Left lobe of liver (tissue), 2 donors: Measurements from ENCODE around the gene MCM8. TPM values are rescaled to one million over a fixed set of nuclear protein-coding genes. Genes with fewer than 3 reads are reported as not detected.

ENCODE experiments used
- ATAC-seq: fragments of 200-7000 bp; cut with Tn5 transposase; one replicate; pipeline ENCODE4 v1.9.1; 2020; ENCODE audit warnings: mild to moderate bottlenecking, moderate library complexity
- DNase-seq: peaks from one replicate; pipeline ENCODE4 v3.0.0-alpha.2; 2020; ENCODE audit warnings: low spot score
- total RNA-seq: library from RNA; stranded (reverse); gene quantifications from one replicate; pipeline ENCODE4 v1.2.1, GENCODE V29; 2021
- donor health status: DM: no; HTN: no; CAD: no; lungs with moderate emphysema.
- donor health status: DM: no; HTN: yes; CAD: no.

Gene MCM8
- total RNA-seq, result 1.4 TPM

- ATAC-seq, result peak; percentile 100
- peak; percentile 95 for DNase-seq
Measured at GRCh38 chr20:5950271-5951031, at the start of gene MCM8, which contains the start of gene TRMT6. Gene MCM8, plus strand, starts transcription at chr20:5950652. Its CDS starts 1,364 bp downstream, at chr20:5952016. Gene TRMT6, minus strand, starts transcription at chr20:5950533. Its CDS starts 128 bp downstream, at chr20:5950405.

DNA sequence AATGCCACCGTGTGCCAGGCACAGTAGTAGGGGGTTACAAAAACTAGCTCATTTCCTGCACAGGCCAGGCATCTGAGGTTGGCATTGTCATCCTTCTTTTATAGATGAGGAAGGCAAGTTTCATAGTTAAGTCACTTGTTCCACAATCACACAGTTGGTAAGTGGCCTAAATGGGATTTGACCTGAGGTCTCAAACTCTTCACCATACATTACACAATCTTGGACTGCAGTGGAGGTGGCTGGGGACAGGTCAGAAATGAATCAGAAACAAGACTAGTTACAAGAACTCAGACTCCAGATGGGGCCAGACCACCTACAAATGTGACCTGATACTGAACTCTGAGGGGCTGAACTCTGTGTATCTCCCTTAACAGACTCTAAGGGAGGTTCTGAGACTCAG, 49.5 kb upstream of the MCM8 start:
- ATAC-seq (no peak), DNase-seq (no peak)

DNA sequence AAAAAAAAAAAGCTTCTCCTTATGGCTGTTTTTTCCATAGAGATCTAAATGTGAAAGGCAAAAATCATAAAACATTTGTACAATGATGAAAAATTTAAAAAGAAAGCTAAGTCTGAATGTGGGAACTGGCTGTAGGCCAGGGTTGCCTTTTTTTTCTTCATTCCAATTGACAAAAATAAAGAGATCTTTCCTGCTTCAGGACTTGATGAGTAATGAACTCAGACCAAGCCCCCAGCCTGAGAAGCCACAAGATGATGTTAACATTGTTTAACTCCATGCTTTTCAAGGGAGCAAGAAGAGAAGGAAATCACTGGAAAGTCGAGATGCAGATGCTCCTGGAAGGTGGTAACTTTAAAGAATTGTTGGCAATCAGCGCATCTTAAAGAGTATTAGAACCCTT, 41.5 kb upstream of the MCM8 start:
- no peak for ATAC-seq
- no peak for DNase-seq

GRCh38 chr20:5910186-5910585, 40.3 kb upstream of the MCM8 start:
- ATAC-seq (no peak), DNase-seq (no peak)

- no peak for ATAC-seq
- DNase-seq, result no peak
Measured at GRCh38 chr20:5913166-5913565, 37.3 kb upstream of the MCM8 start.

DNA sequence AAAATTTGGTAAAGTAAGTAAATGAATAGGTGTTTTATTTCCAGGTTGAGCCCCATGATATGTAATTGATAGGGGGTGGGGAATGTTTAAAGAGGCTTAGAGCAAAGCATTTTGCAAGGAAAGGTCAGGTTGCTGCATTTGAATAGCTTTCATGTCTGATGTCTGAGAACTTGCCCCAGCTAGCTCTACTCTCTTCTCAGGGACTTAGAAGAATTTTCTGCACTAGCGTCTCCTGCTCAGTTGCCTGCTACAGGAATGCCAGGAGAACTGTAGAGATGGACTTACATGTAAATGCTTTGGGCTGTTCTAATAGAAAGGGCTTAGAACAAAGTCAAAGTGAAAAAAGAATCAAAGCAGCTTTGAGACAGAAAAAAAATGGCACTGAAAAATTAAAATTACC, 35.6 kb upstream of the MCM8 start:
- DNase-seq, result no peak
- ATAC-seq, result no peak

DNA sequence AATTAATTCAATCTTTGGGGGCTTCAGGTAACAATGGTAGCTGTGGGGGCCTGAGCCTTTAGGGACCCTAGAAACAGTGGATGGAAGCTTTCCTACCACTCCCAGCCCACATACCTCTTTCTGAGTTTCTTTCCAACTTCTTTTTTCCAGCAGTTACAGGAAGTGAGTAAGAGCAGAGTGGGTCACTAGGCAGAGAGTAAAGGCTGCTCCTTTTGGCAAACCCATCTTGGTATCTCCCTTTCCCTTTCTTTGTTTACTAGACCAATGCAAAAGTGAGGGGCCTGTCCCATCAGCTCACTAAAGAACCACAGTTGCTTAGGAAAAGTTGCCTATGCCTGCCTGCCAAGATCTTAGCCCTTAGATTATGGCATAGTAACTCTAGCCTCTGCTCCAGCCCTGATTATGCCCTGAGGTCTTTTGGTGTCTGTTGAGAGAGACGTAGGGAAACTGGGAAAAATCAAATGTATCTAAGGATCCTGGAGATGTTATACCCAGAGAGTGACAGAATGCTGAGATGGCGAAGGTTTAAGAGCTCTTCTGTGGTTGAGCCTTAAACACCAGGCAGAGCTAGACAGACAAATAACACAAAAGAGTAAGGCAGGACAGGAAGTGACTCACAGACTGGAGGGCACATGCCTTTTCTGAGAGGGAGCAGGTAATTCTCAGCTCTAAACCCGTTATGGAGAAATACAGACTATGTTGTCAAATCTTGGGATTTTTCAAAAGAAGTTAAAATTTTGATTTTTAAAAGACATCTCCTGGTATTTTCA, 31.4 kb upstream of the MCM8 start:
- ATAC-seq (no peak), DNase-seq (no peak)

GRCh38 chr20:5919626-5920544, 30.6 kb upstream of the MCM8 start:
- no peak for DNase-seq
- no peak for ATAC-seq

- DNase-seq, result no peak
- no peak for ATAC-seq
Measured at GRCh38 chr20:5920581-5920980, 29.9 kb upstream of the MCM8 start.

- DNase-seq (no peak), ATAC-seq (no peak)
Measured at GRCh38 chr20:5923493-5923892, 27.0 kb upstream of the MCM8 start.

DNA sequence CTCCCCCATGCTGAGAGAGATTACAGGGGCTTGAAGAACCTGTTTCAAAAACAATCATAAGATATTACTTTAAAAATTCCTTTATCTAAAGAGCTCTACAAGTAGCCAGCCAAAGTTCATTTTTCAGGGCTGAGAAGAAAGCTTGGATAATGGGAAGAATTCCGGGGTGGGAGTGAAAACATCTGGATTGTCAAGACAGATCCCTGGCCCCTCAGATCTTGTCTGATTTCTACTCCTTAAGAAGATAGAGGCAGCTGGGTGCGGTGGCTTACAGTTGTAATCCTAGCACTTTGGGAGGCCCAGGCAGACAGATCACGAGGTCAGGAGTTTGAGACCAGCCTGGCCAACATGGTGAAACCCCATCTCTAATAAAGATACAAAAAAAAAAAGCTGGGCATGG, 24.9 kb upstream of the MCM8 start:
- no peak for DNase-seq
- no peak for ATAC-seq

GRCh38 chr20:5927749-5928462, 22.5 kb upstream of the MCM8 start:
- ATAC-seq (no peak), DNase-seq (no peak)

GRCh38 chr20:5928836-5929715, 21.4 kb upstream of the MCM8 start:
- ATAC-seq (no peak), DNase-seq (no peak)

DNA sequence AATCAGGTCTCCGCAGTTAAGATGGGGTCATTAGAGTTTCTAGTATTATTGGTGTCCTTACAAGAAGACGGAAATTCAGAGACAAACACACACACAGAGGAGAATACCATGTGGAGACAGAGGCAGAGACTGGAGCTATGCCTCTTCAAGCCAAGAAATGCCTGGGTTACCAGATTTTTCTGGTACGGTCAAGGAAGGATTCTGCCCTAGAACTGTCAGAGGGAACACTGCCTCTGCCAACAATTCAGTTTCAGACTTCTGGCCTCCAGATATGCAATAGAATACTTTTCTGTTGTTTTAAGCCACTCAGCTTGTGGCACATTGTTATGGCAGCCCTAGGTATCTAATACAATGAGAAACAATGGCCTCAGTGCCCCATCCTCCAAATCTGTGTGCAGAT, 19.0 kb upstream of the MCM8 start:
- DNase-seq (no peak), ATAC-seq (no peak)

DNA sequence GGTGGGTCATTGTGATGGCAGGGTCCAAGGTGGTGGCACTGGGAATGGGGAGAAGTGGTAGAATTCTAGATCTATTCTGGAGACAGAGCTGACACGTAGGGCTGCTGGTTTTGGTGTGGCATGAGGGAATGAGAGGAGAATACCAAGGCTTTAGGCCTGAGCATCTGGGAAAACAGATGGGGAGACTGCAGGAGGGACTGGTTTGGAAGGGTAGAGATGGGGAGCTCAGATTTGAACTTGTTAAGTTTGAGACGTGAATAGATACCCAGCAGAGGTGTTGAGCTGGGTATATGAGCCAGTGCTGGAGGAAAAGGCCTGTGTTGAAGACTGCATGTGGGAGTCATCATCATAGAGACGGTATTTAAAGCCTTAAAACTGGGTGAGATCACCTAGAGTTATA, 17.7 kb upstream of the MCM8 start:
- DNase-seq, result no peak
- ATAC-seq, result no peak

- DNase-seq (no peak), ATAC-seq (peak; percentile 58)
Measured at GRCh38 chr20:5933802-5934436, 16.5 kb upstream of the MCM8 start.

- ATAC-seq (no peak), DNase-seq (no peak)
Measured at GRCh38 chr20:5935384-5935783, 15.1 kb upstream of the MCM8 start.

- ATAC-seq, result no peak
Measured at GRCh38 chr20:5936238-5936637, 14.2 kb upstream of the MCM8 start.

DNA sequence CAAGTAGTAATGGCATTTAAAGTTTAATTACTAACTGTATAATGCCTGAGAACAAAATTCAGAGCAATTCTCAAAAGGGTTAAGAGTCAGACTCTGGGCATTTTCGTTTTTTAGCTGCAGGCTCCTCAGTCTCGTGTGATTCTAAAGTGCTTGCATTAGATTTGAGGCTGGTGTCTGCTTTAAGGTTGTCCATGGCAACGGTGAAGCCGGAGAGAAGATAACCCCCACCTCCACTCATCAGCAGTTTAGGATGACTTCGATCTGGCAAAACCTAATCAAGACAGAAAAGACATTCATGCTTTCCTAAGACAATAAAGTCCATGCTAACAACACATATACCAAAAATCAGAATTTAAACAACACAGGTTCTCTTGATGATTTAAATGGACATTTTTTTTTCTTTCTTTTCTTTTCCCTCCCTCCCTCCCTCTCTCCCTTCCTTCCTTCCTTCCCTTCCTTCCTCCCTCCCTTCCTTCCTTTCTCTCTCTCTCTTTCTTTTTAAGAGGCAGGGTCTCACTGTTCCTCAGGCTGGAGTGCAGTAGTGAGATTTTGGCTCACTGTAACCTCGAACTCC, 11.9 kb upstream of the MCM8 start:
- DNase-seq, result no peak
- no peak for ATAC-seq

More at GRCh38 chr20:5936238-5936637, 14.2 kb upstream of the MCM8 start:
- DNase-seq, result no peak
